Inflammatory macrophage (primary cell): Measurements from ENCODE around the gene GALM.
"Not testable (repeated sequence)": the region's sequence is repeated elsewhere in the genome, so short reads cannot be mapped to it uniquely, and the experiment has no call there.

Experiments used
- DNase-seq, 2 donors: peaks; one replicate each; pipeline ENCODE4 v3.0.0-alpha.2; 2020 to 2022
- total RNA-seq, 18 experiments: gene quantifications; one replicate each; lab custom pipeline; 2026; ENCODE audit warnings: mixed read lengths in 6 of 18, inconsistent platforms in 2 of 18; lab: John Stamatoyannopoulos, UW

The GALM gene
- 63.2 to 428 (median 225) reads per million in 18 experiments for total RNA-seq

DNA sequence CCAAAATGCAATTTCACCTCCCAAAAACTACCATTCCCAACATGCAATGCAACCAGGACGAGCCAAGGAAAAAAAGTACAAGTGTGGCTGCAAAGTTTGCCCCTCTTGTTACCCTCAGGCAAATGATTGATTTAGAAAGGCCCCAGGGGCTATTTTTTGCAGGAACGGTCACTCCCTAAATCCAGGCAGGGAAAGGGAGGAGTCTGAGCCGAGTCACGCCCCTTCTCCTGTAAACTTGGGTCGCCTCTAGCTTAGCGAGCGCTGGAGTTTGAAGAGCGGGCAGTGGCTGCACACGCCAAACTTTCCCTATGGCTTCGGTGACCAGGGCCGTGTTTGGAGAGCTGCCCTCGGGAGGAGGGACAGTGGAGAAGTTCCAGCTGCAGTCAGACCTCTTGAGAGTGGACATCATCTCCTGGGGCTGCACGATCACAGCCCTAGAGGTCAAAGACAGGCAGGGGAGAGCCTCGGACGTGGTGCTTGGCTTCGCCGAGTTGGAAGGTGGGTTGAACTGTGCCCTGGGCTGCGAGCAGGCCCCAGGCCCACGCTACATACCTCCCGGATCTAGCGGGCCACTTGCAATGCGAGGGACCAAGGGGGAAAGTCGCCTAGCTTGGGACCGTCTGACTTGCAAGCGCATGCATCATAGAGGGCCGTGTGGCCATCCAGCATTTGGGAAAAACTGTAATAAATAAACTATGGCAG lies at the start of gene GALM:
GALM (plus strand) TSS at position 261 of the 702 bp plus-strand sequence; CDS start at position 309, 48 bp downstream.
- peak; percentile 90 to 91 for DNase-seq

DNA sequence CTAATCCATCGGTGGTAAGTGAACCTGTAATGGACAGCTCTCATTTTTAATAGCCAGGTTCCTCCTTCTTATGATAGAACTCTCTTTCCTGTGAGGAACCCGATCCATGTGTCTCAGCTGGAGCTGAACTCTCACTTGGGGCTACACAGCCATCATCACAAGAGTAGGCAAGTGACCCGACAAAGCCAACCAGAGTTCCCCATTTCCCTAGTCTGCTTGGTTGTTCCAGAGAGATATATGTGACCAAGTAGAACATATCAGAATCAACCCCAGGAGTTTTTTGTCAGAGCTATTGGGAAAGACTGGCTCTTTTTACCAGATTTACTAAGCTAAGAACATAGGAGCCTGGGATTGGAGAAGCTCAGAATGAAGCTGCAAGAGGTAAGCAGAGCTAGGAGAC lies 48.6 kb upstream of the GALM start:
- peak; percentile 61 to 79 for DNase-seq

DNA sequence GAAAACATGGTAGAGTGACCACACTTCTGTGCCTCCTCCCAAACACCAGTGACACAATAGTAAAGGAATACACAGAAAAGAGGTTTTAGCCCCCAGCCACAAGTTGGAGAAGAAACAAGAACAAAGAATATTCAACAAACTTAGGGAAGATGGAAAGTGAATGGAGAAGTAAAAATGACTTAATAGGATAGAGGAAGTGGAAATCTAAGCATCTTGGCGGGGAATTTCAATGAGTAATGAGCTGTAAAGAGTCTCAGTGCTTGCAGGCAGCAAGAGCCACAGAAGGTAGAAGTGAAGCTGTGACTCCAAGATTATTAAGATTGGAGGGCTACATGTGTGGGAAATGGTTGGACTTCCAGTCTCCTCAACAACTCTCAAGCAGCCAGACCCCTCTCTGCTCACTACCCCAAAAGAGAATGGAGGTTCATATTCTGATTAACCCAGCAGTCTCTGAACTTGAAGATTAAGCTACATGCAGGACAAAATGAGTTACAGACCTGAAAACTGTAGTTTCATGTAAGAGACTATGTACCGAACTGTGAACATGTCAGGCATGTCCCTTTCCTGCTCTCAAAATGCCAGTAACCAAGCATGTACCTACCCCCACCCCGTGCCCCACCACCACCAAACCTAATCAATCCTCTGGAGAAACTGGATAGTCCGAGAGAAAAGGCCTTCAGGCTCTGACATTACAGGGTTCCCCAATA lies 46.3 kb upstream of the GALM start:
- peak; percentile 82 to 97 for DNase-seq

DNA sequence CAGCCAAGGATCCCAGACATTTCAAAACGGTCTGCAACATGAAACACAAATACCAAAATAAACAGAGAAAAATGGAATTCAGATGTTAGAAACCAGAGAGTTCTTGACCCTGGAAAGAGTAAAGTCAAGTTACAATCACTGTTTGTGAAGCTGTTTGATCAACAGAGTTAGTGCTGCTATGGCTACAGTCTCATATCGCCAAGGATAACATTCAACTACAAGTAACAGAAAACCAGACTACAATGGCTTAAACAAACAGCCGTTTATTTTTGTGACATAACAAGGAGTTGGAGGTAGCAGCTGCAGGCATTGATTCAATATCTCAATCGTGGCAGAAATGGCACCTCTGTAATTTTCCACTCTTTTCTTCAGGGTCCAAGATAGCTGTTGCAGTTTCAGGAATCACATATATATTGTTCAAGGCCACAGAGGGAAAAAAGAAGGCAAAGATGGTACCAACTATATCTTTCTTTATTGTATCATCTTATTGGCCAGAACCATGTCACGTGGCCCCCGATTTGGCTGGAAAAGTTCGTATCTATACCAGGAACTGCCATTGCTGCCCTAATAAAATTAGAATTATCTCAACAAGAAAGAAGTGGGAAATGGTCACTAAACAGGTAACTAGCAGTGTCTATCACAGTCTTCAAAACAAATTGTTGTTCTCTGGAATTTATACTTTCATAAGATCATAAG lies 45.5 kb upstream of the GALM start:
- DNase-seq = no peak

DNA sequence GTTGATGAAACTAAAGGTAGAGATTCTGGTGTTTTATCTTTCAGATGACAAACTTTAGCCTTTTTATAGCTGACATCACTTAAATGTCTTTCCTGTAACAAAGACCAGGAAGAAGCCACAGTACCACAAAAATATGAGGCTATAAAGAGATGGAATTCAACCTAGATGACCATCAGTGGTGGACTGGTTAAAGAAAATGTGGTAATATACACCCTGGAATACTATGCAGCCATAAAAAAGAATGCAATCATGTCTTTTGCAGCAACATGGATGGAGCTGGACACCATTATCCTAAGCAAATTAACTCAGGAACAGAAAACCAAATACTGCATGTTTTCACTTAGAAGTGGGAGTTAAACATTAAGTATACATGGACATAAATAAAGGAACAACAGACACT lies 44.9 kb upstream of the GALM start:
- no peak for DNase-seq

DNA sequence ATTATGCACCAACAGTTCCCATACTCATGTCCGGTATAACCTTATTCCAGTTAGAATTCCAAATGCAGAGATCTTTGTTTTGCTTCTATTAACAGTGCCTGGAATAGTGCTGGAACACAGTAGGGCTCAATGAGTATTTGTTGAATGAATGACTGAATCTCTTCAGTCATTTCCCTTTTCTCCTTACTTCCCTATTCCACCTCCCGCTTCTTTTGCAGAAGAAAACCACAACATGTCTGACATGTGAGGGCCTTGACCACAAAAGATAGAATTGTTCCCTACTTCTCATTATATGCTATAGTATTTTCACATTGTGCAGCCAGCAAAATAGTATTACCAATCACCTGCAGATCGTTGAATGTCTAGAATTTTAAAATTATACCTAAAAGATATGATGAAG lies 43.7 kb upstream of the GALM start:
- DNase-seq = peak; percentile 78 to 86

DNA sequence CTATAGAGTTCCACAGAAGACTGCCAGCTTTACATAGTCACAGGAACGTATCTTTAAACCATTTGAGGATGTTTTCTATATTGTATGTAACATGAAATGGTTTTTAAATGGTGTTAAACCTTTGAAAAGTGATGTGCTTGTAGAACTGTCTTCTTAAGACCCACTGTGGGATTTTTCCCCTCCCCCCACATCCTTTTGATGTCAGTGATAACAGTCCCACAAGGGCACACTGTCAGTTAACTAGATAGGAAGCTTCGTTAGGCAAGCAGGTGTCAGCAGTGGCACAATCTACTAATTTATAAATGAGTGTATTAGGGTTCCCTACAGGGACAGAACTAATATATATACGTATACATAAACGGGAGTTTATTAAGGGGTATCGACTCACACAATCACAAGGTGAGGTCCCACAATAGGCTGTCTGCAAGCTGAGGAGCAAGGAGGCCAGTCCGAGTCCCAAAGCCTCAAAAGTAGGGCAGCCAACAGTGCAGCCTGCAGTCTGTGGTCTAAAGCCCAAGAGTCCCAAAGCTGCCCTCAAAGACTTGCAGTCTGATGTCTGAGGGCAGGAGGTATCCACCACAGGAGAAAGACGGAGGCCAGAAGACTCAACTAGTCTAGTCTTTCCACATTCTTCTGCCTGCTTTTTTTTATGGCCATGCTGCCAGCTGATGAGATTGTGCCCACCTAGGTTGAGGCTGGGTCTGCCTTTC lies 39.4 kb upstream of the GALM start:
- no peak for DNase-seq

DNA sequence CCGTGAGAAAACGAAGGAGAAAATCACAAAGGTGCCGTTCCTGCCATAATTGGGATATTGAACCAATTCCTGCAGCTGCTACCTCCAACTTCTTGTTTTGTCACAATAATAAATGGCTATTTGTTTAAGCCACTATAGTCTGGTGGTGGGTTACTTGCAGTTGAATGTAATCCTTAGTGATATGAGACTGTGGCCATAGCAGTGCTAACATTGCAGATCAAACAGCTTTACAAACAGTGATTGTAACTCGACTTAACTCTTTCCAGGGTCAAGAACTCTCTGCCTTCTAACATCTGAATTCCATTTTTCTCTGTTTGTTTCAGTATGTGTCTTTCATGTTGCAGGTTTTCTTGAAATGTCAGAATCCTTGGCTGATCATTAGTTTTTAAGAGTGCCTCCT lies 38.5 kb upstream of the GALM start:
- no peak for DNase-seq

DNA sequence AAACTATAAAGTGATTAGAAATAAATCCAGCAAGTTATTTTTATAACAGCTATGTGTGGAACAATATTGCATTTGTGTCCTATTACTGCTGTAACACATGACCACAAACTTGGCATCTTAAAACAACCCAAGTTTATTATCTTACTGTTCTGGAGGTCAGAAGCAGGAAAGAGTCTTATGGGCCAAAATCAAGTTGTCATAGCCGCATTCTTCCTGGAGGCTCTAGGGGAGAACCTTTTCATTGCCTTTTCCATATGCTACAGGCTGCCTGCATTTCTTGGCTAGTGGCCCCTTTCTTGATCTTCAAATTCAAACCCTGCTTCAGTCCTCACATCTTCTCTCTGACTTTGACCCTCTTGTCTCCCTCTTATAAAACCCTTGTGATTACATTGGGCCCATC lies 36.2 kb upstream of the GALM start:
- no peak for DNase-seq

DNA sequence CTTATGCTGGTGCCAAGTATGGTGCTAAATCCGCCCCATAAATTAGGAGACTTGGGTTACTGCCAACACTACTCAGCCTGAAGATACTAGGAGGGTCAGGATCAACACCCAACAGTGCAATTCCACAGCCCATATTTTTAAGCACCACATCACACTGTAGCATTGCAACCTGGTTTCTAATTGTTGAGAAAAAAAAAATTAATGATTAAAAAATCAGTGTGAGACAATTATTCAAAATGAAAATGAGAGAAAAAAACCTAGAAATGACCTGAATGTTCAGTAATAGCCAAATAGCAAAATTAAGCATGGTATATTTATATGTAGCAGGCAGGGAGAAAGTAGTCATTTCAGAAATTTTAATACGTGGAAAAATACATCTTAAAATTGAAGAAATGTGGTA lies 33.9 kb upstream of the GALM start:
- DNase-seq = no peak

DNA sequence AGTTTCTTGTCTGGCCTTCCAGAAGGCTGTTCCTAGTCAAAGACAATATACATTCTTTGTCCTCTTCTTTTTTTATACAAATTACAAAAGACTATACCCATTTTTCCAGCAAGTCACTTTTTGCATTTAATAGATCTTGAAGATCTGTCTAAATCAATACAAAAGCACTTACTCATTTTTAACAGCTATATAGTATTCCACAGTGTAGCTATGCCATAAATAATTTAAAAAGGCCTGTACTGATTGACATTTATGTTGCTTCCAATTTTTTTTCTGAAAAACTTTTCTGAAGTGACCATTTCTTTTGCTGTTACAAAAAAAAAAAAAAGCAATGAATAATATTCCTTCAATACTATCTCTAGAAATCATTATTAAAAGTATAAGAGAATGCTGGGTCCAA lies 32.9 kb upstream of the GALM start:
- DNase-seq = no peak

DNA sequence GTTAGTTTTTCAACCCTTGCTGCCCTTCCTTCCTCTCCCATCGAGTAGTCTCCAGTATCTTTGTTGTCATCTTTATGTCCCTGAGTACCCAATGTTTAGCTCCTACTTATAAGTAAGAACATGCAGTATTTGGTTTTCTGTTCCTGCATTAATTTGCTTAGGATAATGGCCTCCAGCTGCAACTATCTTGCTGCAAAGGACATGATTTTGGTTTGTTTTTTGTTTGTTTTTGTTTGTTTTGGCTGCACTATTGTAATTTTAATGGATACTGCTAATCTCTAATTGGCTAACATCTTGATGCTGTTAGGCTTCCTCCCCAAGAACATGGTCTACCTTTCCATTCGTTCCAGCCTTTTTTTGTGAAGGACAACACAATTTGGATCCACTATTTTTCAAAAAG lies 32.0 kb upstream of the GALM start:
- no peak for DNase-seq

DNA sequence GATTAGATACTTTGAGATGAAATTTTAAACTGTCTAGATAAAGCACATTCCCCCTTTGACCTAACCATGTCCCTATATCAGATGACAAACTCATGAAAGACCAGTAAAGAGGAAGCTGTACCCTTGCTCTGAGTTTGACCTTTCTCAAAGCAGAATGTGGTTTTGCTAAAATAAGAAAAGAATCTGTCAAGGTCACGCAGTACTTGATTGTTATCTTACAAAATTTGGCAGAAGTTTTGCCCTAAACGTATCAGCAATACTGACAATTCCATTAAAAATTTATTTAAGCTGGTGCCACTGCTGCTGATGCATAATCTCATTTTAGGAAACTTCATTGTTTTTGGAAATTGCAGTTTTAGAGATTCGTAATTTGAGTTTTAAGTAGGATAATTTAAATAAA lies 31.2 kb upstream of the GALM start:
- peak; percentile 83 to 86 for DNase-seq

DNA sequence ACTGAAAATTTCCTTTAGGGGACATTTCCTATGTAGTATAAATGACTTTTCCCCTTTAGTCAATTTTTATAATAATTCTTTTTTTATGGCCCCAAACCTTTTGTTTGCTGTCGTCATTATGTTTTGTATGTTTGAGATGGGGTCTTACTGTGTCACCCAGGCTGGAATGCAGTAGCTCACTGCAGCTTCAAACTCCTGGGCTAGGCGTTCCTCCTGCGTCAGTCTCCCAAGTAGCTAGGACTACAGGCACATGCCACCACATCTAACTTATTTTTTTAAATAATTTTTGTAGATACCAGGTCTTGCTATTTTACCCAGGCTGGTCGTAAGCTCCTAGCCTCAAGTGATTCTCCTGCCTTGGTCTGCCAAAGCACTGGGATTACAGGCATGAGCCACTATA lies 30.8 kb upstream of the GALM start:
- no peak for DNase-seq

DNA sequence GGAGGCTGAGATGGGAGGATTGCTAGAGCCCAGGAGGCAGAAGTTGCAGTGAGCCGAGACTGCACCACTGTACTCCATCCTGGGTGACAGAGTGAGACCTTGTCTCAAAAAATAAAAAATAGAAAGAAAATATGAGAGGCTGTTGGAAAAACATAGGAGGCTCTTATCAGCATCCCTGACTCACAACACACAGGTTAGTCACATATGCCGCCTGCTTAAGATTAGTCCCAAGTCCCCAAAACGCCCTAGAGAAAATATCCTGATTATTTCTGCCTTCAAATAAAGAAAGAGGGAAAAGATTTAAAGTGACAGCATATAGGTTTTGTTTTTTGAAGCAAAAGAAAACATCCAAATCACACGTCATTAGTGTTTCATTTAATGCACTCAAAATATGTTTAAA lies 29.8 kb upstream of the GALM start:
- no peak for DNase-seq

DNA sequence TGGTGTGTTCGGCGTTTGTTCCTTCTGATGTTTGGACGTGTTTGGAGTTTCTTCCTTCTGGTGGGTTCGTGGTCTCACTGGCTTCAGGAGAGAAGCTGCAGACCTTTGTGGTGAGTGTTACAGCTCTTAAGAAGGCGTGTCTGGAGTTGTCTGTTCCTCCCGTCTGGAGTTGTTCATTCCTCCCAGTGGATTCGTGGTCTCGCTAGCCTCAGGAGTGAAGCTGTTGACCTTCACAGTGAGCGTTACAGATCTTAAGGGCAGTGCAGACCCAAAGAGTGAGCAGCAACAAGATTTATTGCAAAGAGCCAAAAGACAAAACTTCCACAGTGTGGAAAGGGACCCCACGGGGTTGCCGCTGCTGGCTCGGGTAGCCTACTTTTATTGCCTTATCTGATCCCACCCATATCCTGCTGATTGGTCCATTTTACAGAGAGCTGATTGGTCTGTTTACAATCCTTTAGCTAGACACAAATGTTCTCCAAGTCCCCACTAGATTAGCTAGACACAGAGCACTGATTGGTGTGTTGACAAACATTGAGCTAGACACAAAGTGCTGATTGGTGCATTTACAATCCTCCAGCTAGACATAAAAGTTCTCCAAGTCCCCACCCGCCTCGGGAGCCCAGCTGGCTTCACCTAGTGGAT lies 23.4 kb upstream of the GALM start:
- not testable (repeated sequence) for DNase-seq

DNA sequence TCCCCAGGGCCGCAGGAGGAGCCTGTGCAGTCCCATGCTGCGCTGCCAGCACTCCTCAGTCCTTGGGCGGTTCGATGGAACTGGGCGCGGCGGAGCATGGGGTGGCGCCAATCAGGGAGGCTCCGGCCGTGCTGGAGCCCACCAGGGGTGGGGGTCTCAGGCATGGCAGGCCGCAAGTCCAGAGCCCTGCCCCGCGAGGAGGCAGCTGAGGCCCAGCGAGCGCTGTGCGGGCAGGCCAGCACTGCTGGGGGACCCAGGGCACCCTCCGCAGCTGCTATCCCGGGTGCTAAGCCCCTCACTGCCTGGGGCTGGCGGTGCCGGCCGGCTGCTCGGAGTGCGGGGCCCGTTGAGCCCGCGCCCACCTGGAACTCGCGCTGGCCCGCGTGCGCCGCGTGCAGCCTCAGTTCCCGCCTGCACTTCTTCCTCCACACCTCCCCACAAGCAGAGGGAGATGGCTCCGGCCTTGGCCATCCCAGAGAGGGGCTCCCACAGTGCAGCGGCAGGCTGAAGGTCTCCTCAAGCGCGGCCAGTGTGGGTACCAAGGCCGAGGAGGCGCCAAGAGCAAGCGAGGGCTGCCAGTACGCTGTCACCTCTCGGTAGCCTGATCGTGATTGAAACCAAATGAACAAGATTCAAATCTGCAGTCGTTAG lies 22.8 kb upstream of the GALM start:
- no peak for DNase-seq

DNA sequence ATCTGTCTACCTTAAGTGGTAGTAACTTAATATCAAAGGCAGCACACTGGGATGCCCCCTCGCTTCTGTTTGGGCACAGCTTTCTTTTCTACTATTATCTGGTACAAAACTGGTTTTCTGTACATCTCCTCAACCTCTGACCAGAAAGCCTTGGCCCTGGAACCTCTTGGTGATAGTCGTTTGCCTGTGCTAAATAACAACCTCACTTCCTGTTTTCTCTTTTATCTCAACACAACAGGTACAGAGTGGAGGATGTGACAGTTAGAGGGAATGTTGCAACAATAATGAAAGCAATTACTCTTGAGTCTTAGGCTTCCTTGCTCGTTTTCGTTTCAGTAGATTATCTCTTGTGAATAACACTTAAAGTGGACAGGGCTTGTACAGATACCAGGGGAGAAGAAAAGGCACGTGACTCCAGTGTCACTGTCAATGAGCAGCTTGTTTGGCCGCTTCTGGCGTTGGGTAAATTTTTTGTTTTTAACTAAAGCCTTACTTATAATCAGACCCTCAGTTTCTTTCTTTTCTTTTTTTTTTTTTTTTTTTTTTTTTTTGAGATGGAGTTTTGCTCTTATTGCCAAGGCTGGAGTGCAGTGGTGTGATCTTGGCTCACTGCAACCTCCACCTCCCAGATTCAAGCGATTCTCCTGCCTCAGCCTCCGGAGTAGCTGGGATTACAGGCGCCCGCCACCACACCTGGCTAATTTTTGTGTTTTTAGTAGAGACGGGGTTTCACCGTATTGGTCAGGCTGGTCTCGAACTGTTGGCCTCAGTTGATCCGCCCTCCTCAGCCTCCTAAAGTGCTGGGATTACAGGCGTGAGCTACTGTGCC lies 22.0 kb upstream of the GALM start:
- not testable (repeated sequence) for DNase-seq

DNA sequence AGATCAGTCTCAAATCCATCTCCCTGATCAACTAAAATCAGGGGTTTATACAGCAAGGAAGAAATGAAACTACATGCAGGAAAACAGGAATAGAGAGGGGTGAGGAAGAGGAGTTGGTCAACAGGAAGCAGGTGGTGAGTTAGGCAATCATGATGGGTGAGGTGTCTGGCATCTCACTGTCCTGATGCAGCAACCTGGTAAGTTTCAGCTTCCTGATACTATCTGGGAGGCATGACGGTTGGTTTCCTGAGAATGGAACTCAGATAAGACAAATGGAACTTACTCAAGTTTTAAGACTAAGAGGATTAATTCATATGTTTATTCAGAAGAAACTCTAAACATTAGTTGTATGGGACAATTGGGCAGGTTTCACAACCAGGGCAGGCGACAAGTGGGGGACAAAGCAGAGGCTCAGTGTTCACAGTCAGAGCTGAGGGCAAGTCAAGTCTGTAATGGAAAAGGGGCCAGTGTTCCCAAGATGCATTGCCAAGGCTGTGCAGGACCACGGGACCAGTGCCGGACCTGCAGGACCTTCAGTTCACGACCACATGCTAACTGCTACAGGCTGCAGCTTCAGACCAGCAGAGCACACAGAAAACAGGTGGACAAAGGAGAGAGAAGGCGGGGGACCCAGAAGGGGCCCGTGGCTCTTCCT lies 17.7 kb upstream of the GALM start:
- peak; percentile 50 to 54 for DNase-seq

DNA sequence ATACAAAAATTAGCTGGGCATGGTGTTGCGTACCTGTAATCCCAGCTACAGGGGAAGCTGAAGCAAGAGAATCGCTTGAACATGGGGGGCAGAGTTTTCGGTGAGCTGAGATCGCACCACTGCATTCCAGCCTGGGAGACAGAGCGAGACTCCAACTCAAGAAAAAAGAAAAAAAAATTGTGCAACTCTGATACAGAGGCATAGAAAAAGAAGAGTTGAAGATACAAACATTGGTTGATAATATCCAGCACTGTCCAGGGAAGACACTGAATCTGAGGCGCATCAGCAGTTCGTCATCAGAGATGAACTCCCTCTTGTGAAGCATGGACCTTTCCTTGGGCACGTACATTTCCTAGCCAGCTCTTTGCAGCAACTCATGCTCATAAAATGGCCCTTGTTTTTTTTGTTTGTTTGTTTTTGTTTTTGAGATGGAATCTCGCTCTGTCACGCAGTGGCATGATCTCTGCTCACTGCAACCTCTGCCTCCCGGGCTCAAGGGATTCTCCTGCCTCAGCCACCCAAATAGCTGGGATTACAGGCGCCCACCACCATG lies 16.7 kb upstream of the GALM start:
- DNase-seq = no peak
